Vagina (tissue), 2 donors: ENCODE data around the gene CPA3. TPM values are rescaled to one million over a fixed set of nuclear protein-coding genes. Genes with fewer than 3 reads are reported as not detected.

Source experiments
- DNase-seq, 2 donors: peaks; one replicate each; pipeline ENCODE4 v3.0.0-alpha.2; 2017; ENCODE audit errors: extremely low spot score in 2 of 2
- H3K27ac ChIP-seq: fragments of 200-600 bp; sonication (generic); one replicate; pipeline ENCODE4 v1.5.1; 2019
- H3K27me3 ChIP-seq: fragments of 200-600 bp; sonication (generic); one replicate; pipeline ENCODE4 v1.5.1; 2019
- H3K36me3 ChIP-seq, 2 donors: fragments of 200-600 bp; sonication (generic); one replicate each; pipeline ENCODE4 v1.5.1; 2017 to 2019
- H3K4me1 ChIP-seq: fragments of 200-600 bp; sonication (generic); one replicate; pipeline ENCODE4 v1.5.1; 2019
- H3K4me3 ChIP-seq, 2 donors: fragments of 200-600 bp; sonication (generic); 1 replicate in 1 of 2; 2 replicates in 1 of 2; pipeline ENCODE4 v1.5.1; 2016 to 2019
- H3K9me3 ChIP-seq: fragments of 200-600 bp; sonication (generic); one replicate; pipeline ENCODE4 v1.5.1; 2019
- CTCF ChIP-seq, 3 experiments: fragments of 450-650 bp in 2 of 3; fragments of 200-600 bp in 1 of 3; sonication (generic) in 1 of 3; IDR thresholded peaks; one replicate each; pipeline ENCODE4 v1.5.1; 2017 to 2019; ENCODE audit warnings: antibody characterized with exemption in 3 of 3, mild to moderate bottlenecking in 2 of 3, moderate library complexity in 2 of 3
- POLR2A ChIP-seq, 2 donors: fragments of 450-650 bp; IDR thresholded peaks; one replicate each; pipeline ENCODE4 v1.6.1; 2017; ENCODE audit warnings: antibody characterized with exemption in 2 of 2, mild to moderate bottlenecking in 2 of 2, moderate library complexity in 2 of 2
- POLR2AphosphoS5 ChIP-seq, 2 donors: sonication (generic); formaldehyde crosslinking; IDR thresholded peaks; one replicate each; pipeline ENCODE4 v1.9.0; 2017; ENCODE audit warnings: antibody characterized with exemption in 2 of 2, mild to moderate bottlenecking in 2 of 2, low read depth in 1 of 2; ENCODE audit not compliant: insufficient read depth in 1 of 2
- intact Hi-C: fragments of 100-400 bp; cut with DNase I; formaldehyde crosslinking; loops from one replicate; pipeline ENCODE4 v1.15.1; 2023
- total RNA-seq: library from RNA; depleted of rRNA; stranded (reverse); fragments of >200 nt; gene quantifications from one replicate; pipeline ENCODE4 v1.2.3, GENCODE V29; 2016

The CPA3 gene
- 14.5 TPM for total RNA-seq

- Histone ChIP-seq H3K27me3 (no peaks in the 10 kb centered on the region), H3K36me3 (no peaks in the 10 kb centered on the region), H3K9me3 (no peaks in the 10 kb centered on the region), H3K27ac (no peak within 1 kb of the TSS), H3K4me1 (no peaks in the 10 kb centered on the region), H3K4me3 (no peak within 1 kb of the TSS)
- DNase-seq = no peak
- TF ChIP-seq CTCF (IDR thresholded peaks at IDR 0.05) = no peak
- no peak for TF ChIP-seq POLR2AphosphoS5 (IDR thresholded peaks at IDR 0.05; ENCODE audit: insufficient read depth in 1 of 2, low read depth in 1 of 2)
- TF ChIP-seq POLR2A (IDR thresholded peaks at IDR 0.05) = no peak
- intact Hi-C loops = loop anchor here (10.0 kb wide), 1 partner anchor 80 kb away; no protein-coding TSS in a partner anchor
These were observed at the start of gene CPA3 for GRCh38 chr3:148865049-148865448. Gene CPA3, plus strand, starts transcription at chr3:148865296. Its CDS starts 12 bp downstream, at chr3:148865308.

GRCh38 chr3:148815316-148816110 lies 49.6 kb upstream of the CPA3 start:
- intact Hi-C loops = no loop called here
- TF ChIP-seq POLR2AphosphoS5 (IDR thresholded peaks at IDR 0.05; ENCODE audit: insufficient read depth in 1 of 2, low read depth in 1 of 2) (no peak), POLR2A (IDR thresholded peaks at IDR 0.05) (no peak), CTCF (IDR thresholded peaks at IDR 0.05) (no peak)
- Histone ChIP-seq H3K27me3 (no peaks in the 10 kb centered on the region), H3K4me3 (no peak overlapping the region), H3K27ac (no peak overlapping the region), H3K36me3 (no peaks in the 10 kb centered on the region), H3K4me1 (no peaks in the 10 kb centered on the region), H3K9me3 (no peaks in the 10 kb centered on the region)
- DNase-seq = no peak

GRCh38 chr3:148816427-148816826 lies 48.7 kb upstream of the CPA3 start:
- Histone ChIP-seq H3K36me3 (no peaks in the 10 kb centered on the region), H3K4me3 (no peak overlapping the region), H3K9me3 (no peaks in the 10 kb centered on the region), H3K27ac (no peak overlapping the region), H3K27me3 (no peaks in the 10 kb centered on the region), H3K4me1 (no peaks in the 10 kb centered on the region)
- no peak for DNase-seq
- TF ChIP-seq CTCF (IDR thresholded peaks at IDR 0.05) (no peak), POLR2AphosphoS5 (IDR thresholded peaks at IDR 0.05; ENCODE audit: insufficient read depth in 1 of 2, low read depth in 1 of 2) (no peak), POLR2A (IDR thresholded peaks at IDR 0.05) (no peak)
- intact Hi-C loops = no loop called here

- Histone ChIP-seq H3K36me3 (no peaks in the 10 kb centered on the region), H3K4me3 (no peak overlapping the region), H3K4me1 (no peaks in the 10 kb centered on the region), H3K27me3 (no peaks in the 10 kb centered on the region), H3K27ac (no peak overlapping the region), H3K9me3 (no peaks in the 10 kb centered on the region)
- TF ChIP-seq POLR2A (IDR thresholded peaks at IDR 0.05) = no peak
- no peak for TF ChIP-seq POLR2AphosphoS5 (IDR thresholded peaks at IDR 0.05; ENCODE audit: insufficient read depth in 1 of 2, low read depth in 1 of 2)
- no peak for TF ChIP-seq CTCF (IDR thresholded peaks at IDR 0.05)
- no peak for DNase-seq
- intact Hi-C loops = no loop called here
These were observed 48.0 kb upstream of the CPA3 start for GRCh38 chr3:148816981-148817525.
